ENCODE data around the gene FAM156A. TPM values are rescaled to one million over a fixed set of nuclear protein-coding genes. Genes with fewer than 3 reads are reported as not detected.
"Not testable (repeated sequence)": the region's sequence is repeated elsewhere in the genome, so short reads cannot be mapped to it uniquely, and the experiment has no call there.

FAM156A gene
- total and polyA plus RNA-seq, 3 experiments from 2014 or later = 4.2 to 18.5 (median 18.1) TPM

DNA sequence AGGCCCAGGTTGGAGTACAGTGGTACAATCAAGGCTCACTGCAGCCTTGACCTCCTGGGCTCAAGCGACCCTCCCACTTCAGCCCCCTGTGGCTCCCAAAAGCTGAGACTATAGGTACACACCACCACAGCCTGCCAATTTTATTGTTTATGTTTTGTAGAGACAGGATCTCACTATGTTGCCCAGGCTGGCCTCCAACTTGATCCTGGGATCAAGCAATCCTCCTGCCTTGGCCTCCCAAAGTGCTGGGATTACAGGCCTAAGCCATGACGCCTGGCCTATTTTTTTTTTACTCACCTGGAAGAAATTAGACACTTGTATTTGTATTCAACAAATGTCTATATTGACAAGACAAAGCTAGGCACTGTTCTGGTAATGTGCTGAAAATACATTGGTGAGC is 25.1 kb downstream of the FAM156A start:
- Histone ChIP-seq H3K36me3 (ENCODE audit: insufficient read depth, low read length) (no peaks in the 10 kb centered on the region), H3K9me3 (ENCODE audit: low read length) (no peaks in the 10 kb centered on the region), H3K4me3 (ENCODE audit: low read length) (no peak overlapping the region), H3K27me3 (ENCODE audit: insufficient read depth, low read length, poor library complexity, severe bottlenecking) (no peaks in the 10 kb centered on the region), H3K4me1 (ENCODE audit: insufficient read depth, low read length) (peaks cover 6% of the 10 kb centered on the region), H3K27ac (ENCODE audit: low read depth, low read length) (no peak overlapping the region)
- H3K27ac Mint-ChIP-seq = peak overlapping the region in 3 of 8 donors; percentile 21 to 38 (median 27)
- ChIA-PET CTCF (no interaction called here), POLR2A (no interaction called here)
- peaks cover 0 to 7% (median 0%) of the 10 kb centered on the region in 5 donors for H3K9me3 Mint-ChIP-seq
- H3K4me3 Mint-ChIP-seq = peak overlapping the region in 1 of 7 donors; percentile 80
- peaks cover 0 to 10% (median 0%) of the 10 kb centered on the region in 3 donors for H3K36me3 Mint-ChIP-seq
- H3K4me1 Mint-ChIP-seq = peaks cover 13 to 20% (median 15%) of the 10 kb centered on the region in 3 donors
- no peak for DNase-seq
- H3K27me3 Mint-ChIP-seq = peaks cover 0 to 20% of the 10 kb centered on the region in 2 donors

DNA sequence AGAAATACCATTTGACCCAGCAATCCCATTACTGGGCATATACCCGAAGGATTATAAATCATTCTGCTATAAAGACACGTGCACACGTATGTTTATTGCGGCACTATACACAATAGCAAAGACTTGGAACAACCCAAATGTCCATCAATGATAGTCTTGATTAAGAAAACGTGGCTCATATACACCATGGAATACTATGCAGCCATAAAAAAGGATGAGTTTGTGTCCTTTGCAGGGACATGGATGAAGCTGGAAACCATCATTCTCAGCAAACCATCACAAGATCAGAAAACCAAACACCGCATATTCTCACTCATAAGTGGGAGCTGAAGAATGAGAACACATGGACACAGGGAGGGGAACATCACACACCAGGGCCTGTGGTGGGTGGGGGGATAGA is 28.1 kb downstream of the FAM156A start:
- H3K4me3 Mint-ChIP-seq; DNase-seq; H3K4me1 ChIP-seq (ENCODE audit: insufficient read depth, low read length); H3K27ac Mint-ChIP-seq; H3K9me3 ChIP-seq (ENCODE audit: low read length); H3K9me3 Mint-ChIP-seq; H3K27me3 ChIP-seq (ENCODE audit: insufficient read depth, low read length, poor library complexity, severe bottlenecking); POLR2A ChIA-PET; H3K36me3 Mint-ChIP-seq; CTCF ChIA-PET; H3K4me3 ChIP-seq (ENCODE audit: low read length); H3K36me3 ChIP-seq (ENCODE audit: insufficient read depth, low read length); H3K27ac ChIP-seq (ENCODE audit: low read depth, low read length): not testable (repeated sequence)
- H3K27me3 Mint-ChIP-seq = peaks cover 6 to 19% of the 10 kb centered on the region in 2 donors
- H3K4me1 Mint-ChIP-seq = peaks cover 10 to 16% (median 12%) of the 10 kb centered on the region in 3 donors

DNA sequence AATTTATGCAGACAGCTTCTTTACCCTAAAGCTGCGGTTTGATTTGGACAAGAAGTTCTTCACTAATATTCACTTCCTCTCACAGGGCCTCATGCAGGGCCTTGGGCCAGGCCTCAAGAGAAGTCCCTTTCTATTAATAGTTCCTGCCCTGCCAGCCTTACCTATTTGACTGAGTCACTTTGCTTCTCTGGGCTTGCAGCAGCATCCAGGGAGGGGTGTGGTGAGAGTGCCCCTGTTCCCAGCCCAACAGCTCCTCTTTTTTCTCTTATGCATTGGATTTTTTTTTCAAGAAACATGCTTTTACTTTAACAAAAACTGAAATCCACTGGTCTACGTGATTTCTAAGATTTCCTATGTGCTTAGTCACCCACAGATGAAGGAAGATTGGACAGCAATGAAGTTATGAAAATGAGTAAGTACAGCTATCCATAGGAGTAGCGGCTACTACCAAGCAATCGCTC is 34.5 kb downstream of the FAM156A start:
- no peak overlapping the region for H3K27ac ChIP-seq (ENCODE audit: low read depth, low read length)
- peaks cover 6 to 19% of the 10 kb centered on the region in 2 donors for H3K27me3 Mint-ChIP-seq
- H3K9me3 ChIP-seq (ENCODE audit: low read length) = no peaks in the 10 kb centered on the region
- H3K4me3 Mint-ChIP-seq = peak overlapping the region in 1 of 7 donors; percentile 70
- H3K27ac Mint-ChIP-seq = peak overlapping the region in 2 of 8 donors; percentile 36 to 38
- H3K36me3 Mint-ChIP-seq = peaks cover 0 to 2% (median 0%) of the 10 kb centered on the region in 3 donors
- H3K36me3 ChIP-seq (ENCODE audit: insufficient read depth, low read length) = no peaks in the 10 kb centered on the region
- H3K4me1 Mint-ChIP-seq = peaks cover 10 to 13% (median 12%) of the 10 kb centered on the region in 3 donors
- ChIA-PET POLR2A (no interaction called here), CTCF (no interaction called here)
- no peaks in the 10 kb centered on the region for H3K27me3 ChIP-seq (ENCODE audit: insufficient read depth, low read length, poor library complexity, severe bottlenecking)
- H3K4me1 ChIP-seq (ENCODE audit: insufficient read depth, low read length) = no peaks in the 10 kb centered on the region
- no peak overlapping the region for H3K4me3 ChIP-seq (ENCODE audit: low read length)
- DNase-seq = no peak
- H3K9me3 Mint-ChIP-seq = peaks cover 0 to 7% (median 0%) of the 10 kb centered on the region in 5 donors

DNA sequence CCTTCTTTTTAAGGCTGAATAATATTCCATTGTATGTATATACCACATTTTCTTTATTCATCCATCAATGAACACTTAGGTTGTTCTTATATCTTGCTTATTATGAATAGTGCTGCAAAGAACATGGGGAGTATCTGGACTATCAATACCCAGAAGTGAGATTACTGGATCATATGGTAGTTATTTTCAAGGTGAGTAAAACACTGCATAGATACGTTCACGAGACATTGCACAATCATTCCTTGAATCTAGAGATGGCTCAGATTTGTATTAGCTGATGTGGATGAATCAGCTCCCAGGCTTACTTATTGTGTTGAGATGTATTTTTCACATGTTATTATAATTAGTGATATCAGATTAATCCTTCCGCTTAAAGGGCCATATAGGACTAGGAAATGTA is 43.6 kb downstream of the FAM156A start:
- POLR2A ChIA-PET; CTCF ChIA-PET; H3K4me3 ChIP-seq (ENCODE audit: low read length); H3K27ac ChIP-seq (ENCODE audit: low read depth, low read length); H3K4me3 Mint-ChIP-seq; H3K9me3 ChIP-seq (ENCODE audit: low read length); H3K27me3 Mint-ChIP-seq; H3K9me3 Mint-ChIP-seq; H3K27ac Mint-ChIP-seq; H3K36me3 Mint-ChIP-seq; DNase-seq; H3K4me1 Mint-ChIP-seq; H3K27me3 ChIP-seq (ENCODE audit: insufficient read depth, low read length, poor library complexity, severe bottlenecking); H3K4me1 ChIP-seq (ENCODE audit: insufficient read depth, low read length); H3K36me3 ChIP-seq (ENCODE audit: insufficient read depth, low read length): not testable (repeated sequence)

DNA sequence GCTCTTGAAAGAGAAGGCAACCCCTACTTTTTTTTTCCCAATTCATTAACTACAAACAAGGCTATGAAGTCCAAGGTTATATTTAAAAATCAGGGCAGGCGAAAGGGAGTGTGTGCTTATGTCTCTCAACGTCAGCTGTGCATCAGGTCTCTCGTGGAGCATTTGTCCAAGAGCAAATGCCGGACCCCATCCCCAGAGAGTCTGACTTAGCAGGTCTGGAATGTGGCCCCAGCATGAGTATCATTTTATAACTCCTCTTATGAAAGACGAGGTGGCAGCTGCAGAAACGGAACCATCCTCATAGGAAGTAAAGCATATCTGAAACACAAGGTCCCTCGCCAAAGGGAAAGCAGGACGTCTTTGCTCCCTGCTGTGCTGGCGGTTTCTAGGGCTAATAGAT is 44.6 kb downstream of the FAM156A start:
- H3K27ac ChIP-seq (ENCODE audit: low read depth, low read length); H3K27me3 Mint-ChIP-seq; H3K9me3 ChIP-seq (ENCODE audit: low read length); H3K27me3 ChIP-seq (ENCODE audit: insufficient read depth, low read length, poor library complexity, severe bottlenecking); H3K36me3 ChIP-seq (ENCODE audit: insufficient read depth, low read length); H3K4me1 Mint-ChIP-seq; H3K4me3 Mint-ChIP-seq; H3K27ac Mint-ChIP-seq; H3K9me3 Mint-ChIP-seq; H3K4me1 ChIP-seq (ENCODE audit: insufficient read depth, low read length); H3K4me3 ChIP-seq (ENCODE audit: low read length); H3K36me3 Mint-ChIP-seq; POLR2A ChIA-PET; CTCF ChIA-PET; DNase-seq: not testable (repeated sequence)

DNA sequence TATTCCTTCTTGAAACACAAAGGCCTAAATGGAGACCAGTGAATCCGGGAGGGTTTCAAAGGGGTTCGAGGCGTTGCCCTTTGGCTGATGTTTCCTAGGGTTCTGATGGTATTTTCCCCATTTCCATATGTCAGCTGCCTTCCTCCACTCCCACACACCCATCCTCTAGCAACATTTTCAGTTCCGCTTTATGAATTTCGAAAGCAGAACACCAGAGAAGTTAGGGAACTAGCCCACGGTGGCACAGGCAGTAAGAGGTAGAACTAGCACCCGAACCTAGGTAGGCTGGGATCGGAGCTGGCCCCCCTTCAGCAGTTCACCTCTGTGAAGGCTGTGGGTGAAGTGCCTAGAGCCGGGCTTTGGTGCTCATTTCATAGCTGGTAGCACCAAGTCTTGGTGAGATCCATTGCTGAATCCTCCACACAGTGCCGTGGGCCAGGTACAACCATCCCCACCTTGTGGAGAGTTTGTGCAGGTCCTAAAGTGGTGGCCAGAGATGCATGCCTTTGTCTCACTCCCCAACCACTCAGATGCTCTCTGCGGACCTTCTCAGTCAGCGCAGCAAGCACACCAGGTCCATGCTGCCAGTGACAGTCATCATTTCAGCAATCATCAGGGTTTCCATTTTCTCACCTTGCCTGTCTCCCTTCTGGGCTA is 48.9 kb downstream of the FAM156A start:
- H3K9me3 Mint-ChIP-seq; DNase-seq; H3K36me3 ChIP-seq (ENCODE audit: insufficient read depth, low read length); H3K4me3 Mint-ChIP-seq; CTCF ChIA-PET; H3K9me3 ChIP-seq (ENCODE audit: low read length); H3K4me1 ChIP-seq (ENCODE audit: insufficient read depth, low read length); H3K27ac Mint-ChIP-seq; H3K27ac ChIP-seq (ENCODE audit: low read depth, low read length); H3K4me1 Mint-ChIP-seq; POLR2A ChIA-PET; H3K4me3 ChIP-seq (ENCODE audit: low read length); H3K36me3 Mint-ChIP-seq; H3K27me3 Mint-ChIP-seq; H3K27me3 ChIP-seq (ENCODE audit: insufficient read depth, low read length, poor library complexity, severe bottlenecking): not testable (repeated sequence)

DNA sequence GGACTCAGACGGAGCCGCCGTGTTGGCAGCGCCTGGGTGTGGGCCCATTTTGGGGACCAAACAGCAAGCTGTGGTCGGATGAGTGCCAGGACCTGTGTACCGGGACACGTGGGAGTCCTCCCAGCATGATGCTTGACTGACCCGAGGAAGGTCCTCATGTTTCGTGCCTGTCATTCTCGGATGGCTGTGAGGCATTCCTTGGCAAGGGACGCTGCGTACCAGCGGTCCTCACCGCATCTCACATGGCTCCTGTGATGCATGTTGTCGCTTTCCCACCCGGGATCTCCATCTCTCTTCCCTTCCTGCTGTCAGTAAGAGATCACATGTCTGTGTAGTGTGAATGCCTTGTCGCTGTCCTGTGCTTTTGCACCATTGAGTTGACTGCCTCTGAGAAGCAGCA is 50.4 kb downstream of the FAM156A start:
- H3K4me1 Mint-ChIP-seq; H3K9me3 Mint-ChIP-seq; H3K27me3 Mint-ChIP-seq; H3K27me3 ChIP-seq (ENCODE audit: insufficient read depth, low read length, poor library complexity, severe bottlenecking); POLR2A ChIA-PET; H3K36me3 ChIP-seq (ENCODE audit: insufficient read depth, low read length); DNase-seq; H3K9me3 ChIP-seq (ENCODE audit: low read length); H3K4me3 ChIP-seq (ENCODE audit: low read length); H3K4me3 Mint-ChIP-seq; H3K36me3 Mint-ChIP-seq; H3K4me1 ChIP-seq (ENCODE audit: insufficient read depth, low read length); H3K27ac Mint-ChIP-seq; CTCF ChIA-PET; H3K27ac ChIP-seq (ENCODE audit: low read depth, low read length): not testable (repeated sequence)

DNA sequence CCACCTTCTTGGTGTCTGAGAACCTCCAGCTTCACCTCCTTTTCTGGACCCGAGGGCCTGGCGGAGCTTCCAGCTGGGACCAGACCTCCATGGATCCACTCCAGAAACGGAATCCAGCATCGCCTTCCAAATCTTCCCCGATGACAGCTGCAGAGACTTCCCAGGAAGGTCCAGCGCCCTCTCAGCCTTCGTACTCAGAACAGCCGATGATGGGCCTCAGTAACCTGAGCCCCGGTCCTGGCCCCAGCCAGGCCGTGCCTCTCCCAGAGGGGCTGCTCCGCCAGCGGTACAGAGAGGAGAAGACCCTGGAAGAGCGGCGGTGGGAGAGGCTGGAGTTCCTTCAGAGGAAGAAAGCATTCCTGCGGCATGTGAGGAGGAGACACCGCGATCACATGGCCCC is 51.2 kb downstream of the FAM156A start:
- POLR2A ChIA-PET; H3K27me3 Mint-ChIP-seq; H3K36me3 ChIP-seq (ENCODE audit: insufficient read depth, low read length); H3K9me3 Mint-ChIP-seq; DNase-seq; H3K4me1 Mint-ChIP-seq; H3K27ac ChIP-seq (ENCODE audit: low read depth, low read length); H3K4me3 Mint-ChIP-seq; H3K27ac Mint-ChIP-seq; H3K4me3 ChIP-seq (ENCODE audit: low read length); H3K27me3 ChIP-seq (ENCODE audit: insufficient read depth, low read length, poor library complexity, severe bottlenecking); H3K4me1 ChIP-seq (ENCODE audit: insufficient read depth, low read length); CTCF ChIA-PET; H3K36me3 Mint-ChIP-seq; H3K9me3 ChIP-seq (ENCODE audit: low read length): not testable (repeated sequence)

DNA sequence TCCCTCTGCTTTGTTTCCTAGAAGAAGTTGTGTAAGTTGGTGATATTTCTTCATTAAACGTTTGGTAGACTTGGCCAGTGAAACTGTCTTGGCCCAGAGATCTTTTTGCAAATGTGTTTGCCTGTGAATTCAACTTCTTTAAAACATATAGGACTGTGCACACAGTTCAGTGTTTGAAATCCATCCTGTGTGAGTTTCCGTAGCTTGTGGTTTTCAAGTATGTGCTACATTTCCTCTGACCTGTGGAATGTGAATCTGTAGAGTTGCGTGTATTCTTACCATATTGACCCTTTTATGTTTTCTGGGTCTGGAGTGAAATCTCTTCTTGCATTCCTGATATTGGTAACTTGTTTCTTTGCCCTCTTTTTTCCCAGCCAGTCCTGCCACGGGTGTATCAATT is 52.2 kb downstream of the FAM156A start:
- CTCF ChIA-PET; H3K4me1 Mint-ChIP-seq; H3K9me3 Mint-ChIP-seq; H3K27me3 ChIP-seq (ENCODE audit: insufficient read depth, low read length, poor library complexity, severe bottlenecking); H3K27me3 Mint-ChIP-seq; POLR2A ChIA-PET; H3K4me3 Mint-ChIP-seq; H3K36me3 Mint-ChIP-seq; H3K27ac Mint-ChIP-seq; H3K4me1 ChIP-seq (ENCODE audit: insufficient read depth, low read length); H3K27ac ChIP-seq (ENCODE audit: low read depth, low read length); DNase-seq; H3K9me3 ChIP-seq (ENCODE audit: low read length); H3K4me3 ChIP-seq (ENCODE audit: low read length); H3K36me3 ChIP-seq (ENCODE audit: insufficient read depth, low read length): not testable (repeated sequence)
